GM10248 (cell line): ENCODE results near the gene PHACTR1.

Experiments used
- CTCF ChIA-PET: fragments of 300-600 bp; sonication (Branson Sonifier 250); formaldehyde crosslinking; extraction: SDS; loops from one replicate; lab custom pipeline; 2021; ENCODE audit warnings: antibody characterized with exemption; lab: Yijun Ruan, JAX
- POLR2A ChIA-PET: fragments of 350-650 bp; sonication (Branson Sonifier 250); formaldehyde crosslinking; extraction: SDS; loops from one replicate; lab custom pipeline; 2020; ENCODE audit warnings: antibody characterized with exemption; lab: Yijun Ruan, JAX
- DNase-seq: peaks from one replicate; pipeline ENCODE4 v3.0.0; 2012; ENCODE audit errors: extremely low spot score
- TF ChIP-seq, protein P1 (sequence below): IDR thresholded peaks from 2 replicates; pipeline ENCODE4 v1.5.1; 2012; ENCODE audit warnings: mild to moderate bottlenecking, low read depth; ENCODE audit errors: extremely low read depth, missing control alignments, control extremely low read depth

The PHACTR1 gene

DNA sequence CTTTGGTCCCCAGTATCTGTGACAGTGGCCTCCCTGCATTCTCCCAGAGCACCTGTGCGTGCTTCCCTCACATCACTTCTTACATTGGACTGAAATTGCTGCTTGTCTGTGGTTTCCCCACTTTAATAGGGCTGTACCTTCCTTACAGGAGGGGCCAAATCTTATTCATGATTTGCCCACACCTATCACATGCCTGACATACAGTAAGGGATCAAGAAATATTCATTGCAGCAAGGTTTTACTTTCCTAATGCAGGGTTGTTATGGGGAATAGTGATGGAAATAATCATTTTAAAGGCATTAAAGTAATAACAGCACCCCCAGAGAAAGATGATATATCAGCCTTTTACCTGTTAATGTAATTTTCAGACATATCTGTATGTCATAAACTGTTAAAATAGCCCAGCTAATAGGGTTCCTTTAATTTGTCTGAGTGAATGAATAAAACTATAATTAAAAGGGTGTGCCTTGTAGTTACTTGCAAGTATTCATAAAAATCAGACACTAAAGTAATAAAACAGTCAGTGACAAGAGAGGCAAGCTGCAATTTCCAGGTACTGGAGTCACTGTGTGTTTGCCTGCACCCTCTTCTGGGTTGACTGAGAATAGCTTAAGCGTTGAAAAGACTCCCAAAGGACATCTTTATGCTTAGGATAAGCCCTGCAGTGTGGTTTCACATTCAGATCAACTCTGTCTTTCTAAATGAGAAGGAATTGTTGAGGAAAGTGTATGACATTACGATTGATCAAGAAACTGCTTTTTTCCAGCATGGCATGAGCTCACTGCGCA lies 182.7 kb downstream of the PHACTR1 start:
- ChIA-PET CTCF (interaction anchor here (1.0 to 1.6 kb wide), 2 partner anchors 13 to 23 kb away, joined by 3 to 7 read pairs; no protein-coding TSS in a partner anchor), POLR2A (no interaction called here)
- TF ChIP-seq, protein P1, sequence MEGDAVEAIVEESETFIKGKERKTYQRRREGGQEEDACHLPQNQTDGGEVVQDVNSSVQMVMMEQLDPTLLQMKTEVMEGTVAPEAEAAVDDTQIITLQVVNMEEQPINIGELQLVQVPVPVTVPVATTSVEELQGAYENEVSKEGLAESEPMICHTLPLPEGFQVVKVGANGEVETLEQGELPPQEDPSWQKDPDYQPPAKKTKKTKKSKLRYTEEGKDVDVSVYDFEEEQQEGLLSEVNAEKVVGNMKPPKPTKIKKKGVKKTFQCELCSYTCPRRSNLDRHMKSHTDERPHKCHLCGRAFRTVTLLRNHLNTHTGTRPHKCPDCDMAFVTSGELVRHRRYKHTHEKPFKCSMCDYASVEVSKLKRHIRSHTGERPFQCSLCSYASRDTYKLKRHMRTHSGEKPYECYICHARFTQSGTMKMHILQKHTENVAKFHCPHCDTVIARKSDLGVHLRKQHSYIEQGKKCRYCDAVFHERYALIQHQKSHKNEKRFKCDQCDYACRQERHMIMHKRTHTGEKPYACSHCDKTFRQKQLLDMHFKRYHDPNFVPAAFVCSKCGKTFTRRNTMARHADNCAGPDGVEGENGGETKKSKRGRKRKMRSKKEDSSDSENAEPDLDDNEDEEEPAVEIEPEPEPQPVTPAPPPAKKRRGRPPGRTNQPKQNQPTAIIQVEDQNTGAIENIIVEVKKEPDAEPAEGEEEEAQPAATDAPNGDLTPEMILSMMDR = no peak
- no peak for DNase-seq

DNA sequence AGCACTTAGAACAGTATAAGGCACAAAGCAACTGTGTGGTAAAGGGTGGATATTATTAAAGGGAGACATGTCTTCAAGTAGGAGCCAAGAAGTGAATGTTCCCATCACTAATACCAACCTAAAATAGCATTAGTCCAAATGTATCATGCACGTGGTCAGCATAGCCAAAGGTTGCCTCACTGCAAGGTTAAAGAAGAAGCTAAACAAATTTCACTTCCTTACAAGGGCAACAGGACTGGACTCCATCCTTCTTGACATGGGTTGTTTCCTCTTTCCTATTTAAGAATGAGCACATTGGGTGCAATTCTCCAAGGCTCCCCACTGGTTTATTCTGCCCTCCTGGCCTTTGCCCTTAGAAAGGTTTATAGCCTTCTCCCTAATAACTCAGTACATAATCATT lies 186.7 kb downstream of the PHACTR1 start:
- TF ChIP-seq, protein P1 = no peak
- ChIA-PET CTCF (interaction anchor here (0.8 to 1.8 kb wide), 2 partner anchors 10 to 11 kb away, joined by 3 to 7 read pairs; no protein-coding TSS in a partner anchor), POLR2A (no interaction called here)
- no peak for DNase-seq

DNA sequence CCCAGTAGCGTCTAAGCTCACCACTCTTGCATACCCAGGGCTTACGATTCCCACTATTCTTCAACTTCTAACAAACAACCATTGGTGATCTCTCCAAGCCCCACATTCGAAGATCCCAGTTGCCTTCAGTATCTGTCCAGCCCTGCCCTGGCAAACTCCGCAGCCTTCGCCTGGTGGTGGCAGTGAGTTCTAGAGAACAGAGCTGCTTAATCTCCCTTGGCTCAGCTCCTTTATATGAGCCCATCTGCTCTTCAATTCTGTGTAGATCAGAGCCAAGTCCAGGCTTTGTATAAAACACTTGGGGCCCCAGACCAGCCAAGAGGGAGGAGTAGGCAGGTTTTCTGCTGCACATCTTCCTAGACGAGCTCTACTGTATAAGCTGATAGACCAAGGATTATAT lies 193.3 kb downstream of the PHACTR1 start:
- TF ChIP-seq, protein P1 = no peak
- ChIA-PET POLR2A (no interaction called here), CTCF (interaction anchor here (1.1 to 3.8 kb wide), 2 partner anchors 16 to 421 kb away, joined by 3 to 18 read pairs; no protein-coding TSS in a partner anchor)
- DNase-seq = no peak

DNA sequence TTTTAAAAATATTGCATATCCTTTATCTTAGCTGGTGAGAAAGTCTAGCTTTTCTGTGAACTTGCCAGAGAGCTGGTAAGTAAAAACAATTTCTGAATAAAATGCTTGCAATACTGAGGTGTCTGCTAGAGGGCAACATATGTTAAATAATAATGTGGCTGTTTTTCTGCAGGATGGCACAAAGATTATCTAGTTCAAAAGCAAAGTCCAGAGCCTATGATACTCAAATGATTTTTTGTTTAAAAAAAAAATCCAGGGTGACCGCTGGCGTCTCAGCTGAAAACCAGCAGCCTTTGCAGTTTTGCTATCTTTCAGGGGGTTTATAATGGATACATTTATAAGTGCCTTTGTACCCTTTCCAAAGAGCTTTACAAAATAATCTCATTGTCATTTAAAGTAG lies 194.9 kb downstream of the PHACTR1 start:
- ChIA-PET POLR2A (no interaction called here), CTCF (interaction anchor here (0.7 to 3.8 kb wide), 15 partner anchors 9 to 704 kb away, joined by 3 to 18 read pairs (median 4); partner anchors contain the start of gene NOL7)
- TF ChIP-seq, protein P1 = peak; percentile 53
- DNase-seq = no peak

DNA sequence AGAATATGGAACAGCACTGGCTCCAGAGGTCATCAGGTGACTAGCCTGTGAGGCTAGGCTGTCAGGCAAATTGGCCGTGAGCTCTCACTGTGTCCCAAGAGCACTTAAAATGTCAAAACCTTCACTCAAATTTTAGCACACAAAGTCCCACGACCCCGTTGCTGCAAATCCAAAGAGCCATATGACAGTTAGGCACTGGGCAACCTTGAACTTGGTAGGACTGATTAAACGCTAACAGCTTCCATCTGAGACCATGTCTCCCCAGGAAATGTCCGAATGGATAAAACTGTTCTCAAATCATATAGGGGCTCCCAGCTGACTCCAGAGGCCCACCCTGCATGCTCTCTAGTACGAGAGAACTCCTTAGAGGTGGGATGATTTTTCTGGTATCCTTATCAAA lies 196.6 kb downstream of the PHACTR1 start:
- ChIA-PET CTCF (interaction anchor here (0.6 to 3.8 kb wide), 4 partner anchors 10 to 418 kb away, joined by 3 to 18 read pairs (median 5); no protein-coding TSS in a partner anchor), POLR2A (no interaction called here)
- DNase-seq = no peak
- TF ChIP-seq, protein P1 = no peak

DNA sequence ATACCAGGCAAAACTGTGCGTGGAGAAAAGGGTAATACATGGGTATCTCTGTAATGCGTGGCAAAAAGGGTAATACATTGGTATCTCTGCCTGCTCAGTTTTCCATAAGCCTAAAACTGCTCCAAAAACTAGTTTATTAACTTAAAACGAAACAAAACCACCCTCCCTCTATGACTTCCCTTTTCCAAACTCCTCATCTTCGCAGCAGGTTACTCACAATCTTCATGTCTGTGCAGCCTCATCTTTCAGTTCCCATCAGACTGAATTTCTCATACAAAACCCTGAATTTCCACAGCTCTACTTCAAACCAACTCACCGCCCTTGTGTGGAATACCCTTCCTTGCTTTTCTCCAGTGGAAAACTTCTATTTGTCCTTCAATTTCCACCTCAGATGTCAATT lies 199.4 kb downstream of the PHACTR1 start:
- ChIA-PET CTCF (interaction anchor here (1.3 kb wide), 1 partner anchor 9 kb away, joined by 3 read pairs; no protein-coding TSS in a partner anchor), POLR2A (no interaction called here)
- no peak for DNase-seq
- TF ChIP-seq, protein P1 = no peak
